ENCODE measurements around the gene PTPN1. TPM values are rescaled to one million over a fixed set of nuclear protein-coding genes. Genes with fewer than 3 reads are reported as not detected.

Gene PTPN1
- total and polyA plus RNA-seq, 4 donors = 5.8 to 10.6 (median 9.7) TPM

- DNase-seq (ENCODE audit: low spot score) = no peak
- 98% methylated on average over 5 of the region's 5 CpGs for WGBS
- Histone ChIP-seq H3K27me3 (ENCODE audit: control insufficient read depth in 4 of 4, insufficient read depth in 4 of 4, low read length in 3 of 4) (no peaks in the 10 kb centered on the region), H3K9me3 (ENCODE audit: control insufficient read depth in 4 of 4, low read length in 3 of 4) (no peaks in the 10 kb centered on the region), H3K36me3 (ENCODE audit: control insufficient read depth in 4 of 4, insufficient read depth in 3 of 4, low read depth in 1 of 4, low read length in 3 of 4) (peaks cover 12 to 29% (median 21%) of the 10 kb centered on the region in 4 donors), H3K9ac (ENCODE audit: low read depth in 1 of 2, low read length in 2 of 2) (no peak overlapping the region), H3K4me1 (ENCODE audit: control insufficient read depth in 4 of 4, insufficient read depth in 4 of 4, low read length in 3 of 4) (peaks cover 9 to 30% (median 23%) of the 10 kb centered on the region in 4 donors), H3K27ac (ENCODE audit: low read depth in 1 of 2, low read length in 2 of 2) (no peak overlapping the region), H3K4me3 (ENCODE audit: low read depth in 1 of 3, low read length in 3 of 3) (no peak overlapping the region)
- TF ChIP-seq NR2F2 (IDR thresholded peaks at IDR 0.05) = no peak
These were observed 64.4 kb downstream of the PTPN1 start for GRCh38 chr20:50574586-50574985.

- peaks cover 14 to 37% (median 30%) of the 10 kb centered on the region in 4 donors for H3K36me3 ChIP-seq (ENCODE audit: control insufficient read depth in 4 of 4, insufficient read depth in 3 of 4, low read depth in 1 of 4, low read length in 3 of 4)
- H3K9ac ChIP-seq (ENCODE audit: low read depth in 1 of 2, low read length in 2 of 2) = no peak overlapping the region
These were observed 65.9 kb downstream of the PTPN1 start for GRCh38 chr20:50575865-50576720.

DNA sequence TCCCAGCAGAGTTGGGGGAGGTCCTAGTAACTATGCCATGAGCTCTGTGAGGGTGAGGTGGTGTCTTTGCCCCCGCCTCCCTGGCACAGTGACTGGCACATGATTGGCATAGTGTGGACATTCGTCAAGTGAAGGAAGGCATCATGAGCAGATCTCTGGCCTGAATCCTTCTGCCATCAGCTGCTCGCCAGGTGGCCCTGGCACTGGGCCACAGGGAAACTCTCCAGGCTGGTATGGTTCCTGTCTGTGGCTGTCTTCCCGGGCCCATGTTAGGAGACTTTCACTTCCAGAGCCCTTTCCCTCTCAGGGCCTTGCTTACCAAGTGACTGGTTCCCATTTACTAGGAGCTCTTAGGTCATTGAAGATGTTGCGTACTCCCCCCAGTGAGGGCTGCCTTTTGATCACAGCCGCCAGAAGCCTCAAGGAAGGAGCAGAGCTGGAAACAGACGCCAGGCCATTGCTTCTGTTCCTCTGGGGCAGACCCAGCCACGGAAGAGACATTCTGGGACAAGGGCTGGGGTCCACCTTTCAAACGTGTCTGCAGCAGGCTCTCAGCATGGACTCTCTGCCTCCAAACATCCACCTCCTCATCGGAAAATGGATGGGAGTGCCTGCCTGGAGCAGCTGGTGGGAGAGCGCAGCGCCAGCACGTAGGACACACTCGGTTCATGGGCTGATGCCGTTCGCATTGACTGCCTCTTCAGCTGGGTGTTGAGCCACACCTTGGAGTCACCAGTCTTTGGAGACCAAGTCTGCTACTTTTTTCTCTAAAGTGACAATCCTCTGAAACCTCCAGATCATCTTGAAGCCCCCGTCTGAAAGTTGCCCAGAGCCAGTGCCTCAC is 67.2 kb downstream of the PTPN1 start:
- peak overlapping the region; percentile 19 to 48 for H3K27ac ChIP-seq (ENCODE audit: low read depth in 1 of 2, low read length in 2 of 2)
- H3K9ac ChIP-seq (ENCODE audit: low read depth in 1 of 2, low read length in 2 of 2) = no peak overlapping the region
- WGBS = 68% methylated on average over 17 of the region's 17 CpGs
- H3K27me3 ChIP-seq (ENCODE audit: control insufficient read depth in 4 of 4, insufficient read depth in 4 of 4, low read length in 3 of 4) = no peaks in the 10 kb centered on the region
- DNase-seq (ENCODE audit: low spot score) = no peak
- TF ChIP-seq YY1 (IDR thresholded peaks at IDR 0.05) (peak; percentile 60), EGR1 (IDR thresholded peaks at IDR 0.05; ENCODE audit: low read depth in 2 of 2) (no peak), RXRA (IDR thresholded peaks at IDR 0.05) (peak; percentile 18 to 58), GABPA (IDR thresholded peaks at IDR 0.05 in 1 of 2, conservative IDR thresholded peaks at IDR 0.05 in 1 of 2) (no peak), RAD21 (IDR thresholded peaks at IDR 0.05) (peak in 1 of 2 donors; percentile 50), TAF1 (conservative IDR thresholded peaks at IDR 0.05) (no peak), HNF4A (conservative IDR thresholded peaks at IDR 0.05) (peak in 1 of 2 donors; percentile 51)
- peaks cover 16 to 49% (median 37%) of the 10 kb centered on the region in 4 donors for H3K36me3 ChIP-seq (ENCODE audit: control insufficient read depth in 4 of 4, insufficient read depth in 3 of 4, low read depth in 1 of 4, low read length in 3 of 4)
- peaks cover 6 to 28% (median 21%) of the 10 kb centered on the region in 4 donors for H3K4me1 ChIP-seq (ENCODE audit: control insufficient read depth in 4 of 4, insufficient read depth in 4 of 4, low read length in 3 of 4)
- no peaks in the 10 kb centered on the region for H3K9me3 ChIP-seq (ENCODE audit: control insufficient read depth in 4 of 4, low read length in 3 of 4)
- no peak overlapping the region for H3K4me3 ChIP-seq (ENCODE audit: low read depth in 1 of 3, low read length in 3 of 3)

More at GRCh38 chr20:50575865-50576720, 65.9 kb downstream of the PTPN1 start:
- H3K27me3 ChIP-seq (ENCODE audit: control insufficient read depth in 4 of 4, insufficient read depth in 4 of 4, low read length in 3 of 4) = no peaks in the 10 kb centered on the region
- peaks cover 7 to 30% (median 23%) of the 10 kb centered on the region in 4 donors for H3K4me1 ChIP-seq (ENCODE audit: control insufficient read depth in 4 of 4, insufficient read depth in 4 of 4, low read length in 3 of 4)
- no peaks in the 10 kb centered on the region for H3K9me3 ChIP-seq (ENCODE audit: control insufficient read depth in 4 of 4, low read length in 3 of 4)
- 54% methylated on average over 12 of the region's 12 CpGs for WGBS
- H3K4me3 ChIP-seq (ENCODE audit: low read depth in 1 of 3, low read length in 3 of 3) = no peak overlapping the region
- H3K27ac ChIP-seq (ENCODE audit: low read depth in 1 of 2, low read length in 2 of 2) = peak overlapping the region in 1 of 2 donors; percentile 9
- peak; percentile 66 for TF ChIP-seq CTCF (IDR thresholded peaks at IDR 0.05; ENCODE audit: low read depth, low read length, missing input control)
- no peak for TF ChIP-seq TAF1 (conservative IDR thresholded peaks at IDR 0.05)
- peak; percentile 91 to 92 for TF ChIP-seq RAD21 (IDR thresholded peaks at IDR 0.05)
- TF ChIP-seq, protein P1, sequence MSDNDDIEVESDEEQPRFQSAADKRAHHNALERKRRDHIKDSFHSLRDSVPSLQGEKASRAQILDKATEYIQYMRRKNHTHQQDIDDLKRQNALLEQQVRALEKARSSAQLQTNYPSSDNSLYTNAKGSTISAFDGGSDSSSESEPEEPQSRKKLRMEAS (IDR thresholded peaks at IDR 0.05) = no peak
- TF ChIP-seq FOXA1 (IDR thresholded peaks at IDR 0.05) = no peak
- TF ChIP-seq HNF4A (conservative IDR thresholded peaks at IDR 0.05) = no peak
- TF ChIP-seq NR2F2 (IDR thresholded peaks at IDR 0.05) = no peak
- DNase-seq (ENCODE audit: low spot score) = peak; percentile 78
